UCSD-AML1 (cell line): ENCODE measurements around the gene ALG6.
"Not testable (repeated sequence)": the region's sequence is repeated elsewhere in the genome, so short reads cannot be mapped to it uniquely, and the experiment has no call there.

Experiments used
- DNase-seq: peaks from one replicate; lab custom pipeline; 2025; ENCODE audit not compliant: unreplicated experiment; lab: John Stamatoyannopoulos, UW

Gene ALG6

GRCh38 chr1:63411066-63411465, 43.6 kb downstream of the ALG6 start:
- DNase-seq, result no peak

DNA sequence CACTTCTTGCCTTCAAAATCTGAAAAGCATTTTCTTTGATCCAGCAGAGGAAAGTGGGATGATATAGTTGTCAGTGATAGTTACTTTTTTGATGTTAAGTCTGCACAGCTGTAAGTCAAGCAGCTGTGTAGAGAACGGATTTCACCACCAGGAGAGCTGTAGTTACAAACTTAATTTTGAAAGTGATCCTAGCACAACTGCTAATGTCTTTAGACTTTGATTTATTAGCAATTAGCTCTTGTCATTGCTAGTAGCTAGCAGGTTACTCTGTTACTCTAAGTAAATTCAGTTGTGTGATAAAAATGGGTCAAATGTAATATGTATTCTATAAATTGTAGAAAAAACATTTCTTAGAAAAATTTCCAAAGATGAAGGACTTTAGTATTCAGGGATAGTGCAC, 46.0 kb downstream of the ALG6 start:
- DNase-seq, result no peak

DNA sequence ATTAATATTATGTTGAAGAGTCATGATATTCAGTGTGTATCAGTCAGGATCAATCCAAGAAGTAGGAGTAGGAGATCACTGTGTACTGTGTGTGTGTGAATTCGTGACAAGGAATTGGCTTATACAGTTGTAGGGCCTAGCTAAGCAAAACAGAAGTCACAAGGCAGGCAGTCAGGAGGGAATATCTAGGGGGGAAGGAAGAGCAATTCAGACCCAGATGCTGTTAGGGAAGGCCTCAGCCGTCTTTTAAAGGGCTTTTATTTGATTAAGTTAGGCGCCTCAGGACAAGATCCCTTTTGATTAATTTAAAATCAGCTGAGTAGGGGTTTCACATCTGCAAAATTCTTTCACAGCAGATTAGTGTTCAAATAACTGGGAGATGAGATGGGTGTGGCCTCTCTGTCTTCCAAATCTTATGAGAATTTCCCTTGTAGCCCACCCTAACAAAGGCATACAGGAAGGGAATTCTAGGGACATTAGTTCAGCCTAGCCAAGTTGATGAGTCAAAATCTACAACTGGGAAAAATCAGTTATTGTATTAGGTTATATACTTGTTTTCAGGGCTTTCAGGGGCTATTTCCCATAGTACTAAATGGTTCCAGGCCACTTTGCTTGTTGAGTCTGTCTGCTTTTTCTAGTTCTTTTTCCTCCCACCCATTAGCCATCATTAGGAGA, 47.4 kb downstream of the ALG6 start:
- DNase-seq, result no peak

DNA sequence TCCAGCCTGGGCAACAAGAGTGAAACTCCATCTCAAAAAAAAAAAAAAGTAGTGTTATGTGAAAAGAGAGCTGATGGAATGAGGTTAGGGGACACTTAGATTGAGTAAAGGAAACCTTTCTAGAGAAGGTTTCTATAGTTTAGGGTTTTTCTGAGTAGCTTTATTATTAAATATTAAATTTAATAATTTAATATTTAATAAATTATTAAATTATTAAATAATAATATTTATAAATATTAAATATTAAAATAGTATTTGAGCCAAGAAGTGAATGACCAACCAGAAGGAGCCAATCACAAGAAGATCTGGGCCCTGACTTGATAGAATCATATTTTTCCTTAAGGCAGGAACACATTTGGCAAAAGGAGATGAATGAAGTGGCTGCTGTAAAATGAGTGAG, 50.7 kb downstream of the ALG6 start:
- no peak for DNase-seq

DNA sequence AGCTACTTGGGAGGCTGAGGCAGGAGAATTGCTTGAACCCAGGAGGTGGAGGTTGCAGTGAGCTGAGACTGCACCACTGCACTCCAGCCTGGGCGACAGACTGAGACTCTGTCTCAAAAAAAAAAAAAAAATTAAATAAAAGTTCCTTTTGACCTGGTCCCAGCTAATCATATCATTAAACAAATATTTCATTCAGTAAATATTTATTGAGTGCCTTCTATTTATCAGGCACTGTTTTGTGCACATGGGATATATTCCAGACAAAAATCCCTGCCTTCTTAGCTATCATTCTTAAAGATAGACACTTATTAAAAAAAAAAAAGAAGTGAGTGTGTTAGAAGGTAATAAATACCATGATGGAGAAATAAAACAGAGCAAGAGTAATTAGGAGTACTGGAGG, 53.3 kb downstream of the ALG6 start:
- not testable (repeated sequence) for DNase-seq

- DNase-seq, result no peak
These were observed 56.2 kb downstream of the ALG6 start for GRCh38 chr1:63423649-63424048.

- no peak for DNase-seq
These were observed 61.4 kb downstream of the ALG6 start for GRCh38 chr1:63428815-63429214.

- no peak for DNase-seq
These were observed 61.9 kb downstream of the ALG6 start for GRCh38 chr1:63429281-63429680.

DNA sequence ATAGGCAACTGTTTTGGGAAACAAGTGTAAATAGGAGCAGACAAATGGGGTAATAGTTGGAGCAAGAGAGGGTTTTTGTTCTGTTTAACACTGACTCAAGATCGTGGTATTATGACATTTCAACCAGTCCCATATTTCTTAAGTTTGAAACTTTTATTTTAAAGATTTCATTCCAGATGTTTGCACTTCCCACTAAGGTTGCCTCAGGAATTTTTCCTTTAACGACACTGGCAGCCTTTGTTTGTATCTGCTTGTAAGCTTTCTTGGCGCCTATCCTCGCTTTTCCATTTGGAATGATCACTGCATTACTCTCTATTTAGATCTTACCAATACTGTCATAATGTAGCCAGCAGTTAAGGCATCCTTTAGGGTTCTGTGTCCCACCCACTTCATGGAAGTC, 67.7 kb downstream of the ALG6 start:
- no peak for DNase-seq

GRCh38 chr1:63442141-63442475, 74.7 kb downstream of the ALG6 start:
- DNase-seq, result no peak

- no peak for DNase-seq
These were observed 81.4 kb downstream of the ALG6 start for GRCh38 chr1:63448731-63449246.

DNA sequence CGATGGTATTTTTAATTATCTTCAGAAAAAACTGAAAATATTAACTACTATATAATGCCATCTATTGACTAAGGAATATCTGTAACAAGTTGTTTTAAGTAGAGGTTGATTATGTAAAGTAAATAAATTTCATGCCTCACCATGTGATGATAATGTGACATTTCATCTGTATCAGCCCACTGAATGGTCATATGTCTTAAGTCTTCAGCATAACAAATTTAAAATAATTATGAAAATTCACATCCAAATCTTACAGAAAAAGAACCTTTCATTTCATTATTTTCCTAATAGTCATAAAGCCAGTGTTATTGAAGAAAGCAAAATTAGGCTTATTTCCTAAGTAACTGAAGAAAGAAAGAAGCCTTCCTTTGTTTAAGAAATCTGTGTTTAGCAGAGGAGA, 83.0 kb downstream of the ALG6 start:
- no peak for DNase-seq

DNA sequence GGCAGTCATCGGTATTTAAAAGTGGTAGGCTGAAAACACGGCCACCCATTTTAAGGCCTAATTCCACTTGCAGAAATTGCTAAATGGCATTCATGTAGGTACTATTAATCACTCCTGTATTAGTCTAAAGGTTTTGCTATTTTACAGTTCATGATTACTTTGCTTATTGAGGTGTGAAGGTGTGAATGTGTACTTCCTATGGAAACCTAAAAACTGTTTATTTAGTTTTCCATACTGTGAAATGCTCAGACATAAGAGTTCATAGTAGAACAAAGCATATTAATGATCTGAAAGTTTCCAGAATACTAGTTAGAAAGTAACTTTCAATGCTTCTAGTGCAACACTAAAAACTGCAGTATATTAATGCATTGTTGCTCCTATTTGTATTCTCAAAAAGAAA, 85.8 kb downstream of the ALG6 start:
- no peak for DNase-seq

DNA sequence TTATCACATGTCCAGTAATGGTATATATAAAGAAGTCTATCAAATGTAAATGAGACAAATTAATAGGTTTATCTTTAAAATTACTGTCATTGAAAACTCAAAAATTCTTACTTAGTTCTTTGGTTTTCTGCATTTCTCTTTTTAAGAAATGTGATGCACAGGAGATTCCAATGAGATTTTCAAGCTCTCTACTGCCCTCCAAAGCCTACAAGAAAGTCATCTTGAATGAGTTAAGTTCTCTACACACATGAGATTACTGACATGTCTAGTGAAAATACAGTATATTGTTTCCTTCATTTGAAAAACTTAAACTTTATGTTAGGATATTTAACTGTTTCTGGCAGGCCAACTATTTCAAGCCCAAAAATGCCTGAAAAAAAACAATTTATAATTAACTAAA, 86.8 kb downstream of the ALG6 start:
- DNase-seq, result no peak

GRCh38 chr1:63458750-63459149, 91.3 kb downstream of the ALG6 start:
- DNase-seq, result no peak

DNA sequence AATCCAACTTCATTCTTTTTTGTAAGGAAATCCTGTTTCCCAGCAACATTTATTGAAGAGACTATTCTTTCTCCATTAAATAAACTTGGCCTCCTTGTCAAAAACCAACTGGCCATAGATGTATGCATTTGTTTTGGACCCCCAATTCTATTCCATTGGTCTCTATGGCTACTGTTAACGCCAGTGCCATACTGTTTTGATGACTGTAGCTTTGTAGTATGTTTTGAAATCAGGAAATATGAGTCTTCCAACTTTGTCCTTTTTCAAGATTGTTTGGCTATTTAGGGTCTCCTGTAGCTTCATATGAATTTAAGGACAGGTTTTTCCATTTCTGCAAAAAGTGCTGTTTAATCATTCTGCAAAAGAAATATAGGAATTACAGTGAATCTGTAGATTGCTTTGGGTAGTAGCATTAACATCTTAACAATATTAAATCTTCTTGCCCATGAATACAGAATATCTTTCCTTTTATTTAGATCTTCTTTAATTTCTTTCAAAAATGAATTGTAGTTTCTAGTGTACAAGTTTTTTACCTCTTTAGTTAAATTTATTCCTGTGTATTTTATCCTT, 94.3 kb downstream of the ALG6 start:
- no peak for DNase-seq

DNA sequence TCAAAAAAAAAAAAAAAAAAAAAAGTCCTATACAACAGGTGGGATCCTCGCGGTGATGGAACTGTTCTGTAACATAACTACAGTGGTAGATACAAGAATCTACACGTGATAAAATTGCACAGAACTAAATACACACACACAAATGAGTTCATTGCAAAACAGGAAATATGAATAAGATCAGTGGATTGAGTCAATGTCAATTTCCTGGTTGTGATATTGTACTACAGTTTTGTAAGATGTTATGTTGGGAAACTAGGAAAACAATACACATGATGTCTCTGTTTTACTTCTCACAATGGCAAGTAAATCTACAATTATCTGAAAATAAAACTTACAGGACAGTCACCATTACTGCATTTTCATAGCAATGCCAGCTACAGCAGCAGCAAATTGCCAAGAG, 95.8 kb downstream of the ALG6 start:
- DNase-seq, result no peak

- DNase-seq, result no peak
These were observed 98.8 kb downstream of the ALG6 start for GRCh38 chr1:63466181-63466580.

DNA sequence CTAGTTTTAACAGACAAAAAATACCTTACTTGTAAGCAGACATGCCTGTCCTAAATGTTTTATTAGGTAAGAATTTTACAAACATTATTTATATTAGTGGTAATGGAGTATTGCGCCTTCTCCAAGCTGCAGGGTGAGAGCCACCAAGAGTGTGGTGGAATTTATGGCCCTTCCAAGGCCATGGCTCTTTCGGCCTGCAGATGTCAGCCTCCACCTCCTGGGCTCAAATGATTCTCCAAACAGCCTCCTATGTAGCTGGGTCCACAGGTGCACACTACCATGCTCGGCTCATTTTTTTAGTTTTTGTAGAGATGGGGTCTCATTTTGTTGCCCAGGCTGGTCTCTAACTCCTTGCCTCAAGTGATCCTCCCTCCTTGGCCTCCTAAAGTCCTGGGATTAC, 99.3 kb downstream of the ALG6 start:
- peak; percentile 9 for DNase-seq

DNA sequence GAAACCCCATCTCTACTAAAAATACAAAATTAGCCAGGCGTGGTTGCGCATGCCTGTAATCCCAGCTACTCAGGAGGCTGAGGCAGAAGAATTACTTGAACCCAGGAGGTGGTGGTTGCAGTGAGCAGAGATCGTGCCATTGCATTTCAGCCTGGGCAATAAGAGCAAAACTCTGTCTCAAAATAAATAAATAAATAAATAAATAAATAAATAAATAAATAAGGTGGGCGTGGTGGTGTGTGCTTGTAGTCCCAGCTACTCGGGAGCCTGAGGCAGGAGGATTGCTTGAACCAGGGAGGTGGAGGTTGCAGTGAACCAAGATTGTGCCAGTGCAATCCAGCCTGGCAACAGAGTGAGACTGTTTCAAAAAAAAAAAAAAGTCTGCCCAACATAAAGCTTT, 101.3 kb downstream of the ALG6 start:
- DNase-seq, result not testable (repeated sequence)

DNA sequence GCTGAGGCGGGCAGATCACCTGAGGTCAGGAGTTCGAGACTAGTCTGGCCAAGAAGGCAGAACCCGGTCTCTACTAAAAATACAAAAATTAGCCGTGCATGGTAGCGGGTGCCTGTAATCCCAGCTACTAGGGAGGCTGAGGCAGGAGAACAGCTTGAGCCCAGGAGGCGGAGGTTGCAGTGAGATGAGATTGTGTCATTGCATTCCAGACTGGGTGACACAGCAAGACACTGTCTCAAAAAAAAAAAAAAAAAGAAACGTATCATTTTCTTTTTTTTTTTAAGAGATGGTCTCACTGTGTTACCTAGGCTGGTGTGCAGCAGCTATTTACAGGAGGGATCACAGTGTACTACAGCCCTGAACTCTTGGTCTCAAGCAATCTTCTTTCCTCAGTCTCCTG, 108.3 kb downstream of the ALG6 start:
- no peak for DNase-seq

- no peak for DNase-seq
These were observed 112.6 kb downstream of the ALG6 start for GRCh38 chr1:63480057-63480456.

DNA sequence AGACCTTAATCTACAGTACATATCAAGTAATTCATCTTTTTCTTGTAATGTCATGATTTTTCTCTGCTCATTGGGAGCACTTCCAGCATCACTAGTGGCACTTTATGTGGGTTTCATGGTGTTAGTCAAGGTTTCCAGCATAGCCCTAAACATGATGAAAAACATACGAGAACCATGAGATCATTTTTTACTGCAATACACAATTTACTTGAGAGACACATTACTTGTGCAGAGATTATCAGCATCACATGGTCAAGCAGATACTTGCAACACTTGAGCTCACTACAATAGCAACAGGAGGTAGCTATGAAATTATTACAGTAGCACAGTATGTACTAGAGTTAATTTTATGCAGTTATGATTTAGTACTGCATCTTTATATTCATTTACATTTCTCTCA, 119.2 kb downstream of the ALG6 start:
- no peak for DNase-seq
